ENCODE results near the gene DAB2IP.

The DAB2IP gene

GRCh38 chr9:121753802-121754654 lies 102.6 kb downstream of the DAB2IP start:
- no peaks in the 10 kb centered on the region for H3K27me3 ChIP-seq (ENCODE audit: control insufficient read depth in 1 of 2, insufficient read depth in 2 of 2, low read length in 2 of 2)
- H3K36me3 ChIP-seq (ENCODE audit: insufficient read depth, low read length) = peaks cover 20% of the 10 kb centered on the region
- no peak overlapping the region for H3K27ac ChIP-seq (ENCODE audit: low read depth, low read length)
- H3K4me1 ChIP-seq (ENCODE audit: insufficient read depth, low read length) = peaks cover 74% of the 10 kb centered on the region
- no peak overlapping the region for H3K4me3 ChIP-seq (ENCODE audit: low read depth in 1 of 2, low read length in 2 of 2)
- H3K9ac ChIP-seq (ENCODE audit: low read length) = no peak overlapping the region
- no peaks in the 10 kb centered on the region for H3K9me3 ChIP-seq (ENCODE audit: low read length)

DNA sequence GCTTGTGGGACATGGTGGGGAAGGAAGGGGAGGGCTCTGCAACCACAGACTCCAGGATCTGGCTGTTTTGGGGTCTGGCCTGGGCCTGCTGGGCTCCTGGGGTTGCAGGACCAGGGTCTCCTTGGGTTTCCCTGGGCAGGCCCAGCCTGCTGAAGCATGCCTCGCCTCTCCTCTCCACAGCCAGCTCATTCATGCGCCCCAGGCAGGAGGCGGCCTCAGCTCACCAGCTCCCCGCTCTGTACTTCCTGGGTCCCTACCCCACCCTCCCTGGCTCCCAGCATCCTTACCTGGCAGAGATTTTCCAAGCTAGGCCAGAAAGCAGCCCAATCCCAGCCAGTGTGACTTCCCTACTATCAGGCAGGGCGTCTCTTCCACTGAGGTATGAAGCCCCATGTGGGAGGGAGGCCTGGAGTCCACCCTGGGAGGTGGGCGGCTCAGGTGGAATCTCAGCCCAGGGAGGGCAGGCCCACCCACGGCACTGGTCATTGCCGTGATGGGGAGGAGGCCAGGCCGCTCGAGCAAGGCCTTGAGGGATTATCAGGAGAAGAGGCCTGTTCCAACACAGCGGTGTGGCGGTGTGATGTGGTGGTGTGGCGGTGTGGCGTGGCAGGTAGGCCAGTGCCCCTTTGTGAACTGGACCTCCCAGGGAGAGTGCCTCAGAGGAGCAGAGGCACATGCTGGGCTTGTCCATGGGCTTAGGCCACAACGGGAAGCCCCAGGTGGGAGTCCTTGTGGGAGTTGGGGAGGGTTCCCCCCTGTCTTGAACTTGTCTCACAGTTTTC lies 103.4 kb downstream of the DAB2IP start:
- H3K4me3 ChIP-seq (ENCODE audit: low read depth in 1 of 2, low read length in 2 of 2) = no peak overlapping the region
- no peaks in the 10 kb centered on the region for H3K27me3 ChIP-seq (ENCODE audit: control insufficient read depth in 1 of 2, insufficient read depth in 2 of 2, low read length in 2 of 2)
- peaks cover 28% of the 10 kb centered on the region for H3K36me3 ChIP-seq (ENCODE audit: insufficient read depth, low read length)
- H3K9ac ChIP-seq (ENCODE audit: low read length) = no peak overlapping the region
- H3K9me3 ChIP-seq (ENCODE audit: low read length) = no peaks in the 10 kb centered on the region
- H3K27ac ChIP-seq (ENCODE audit: low read depth, low read length) = no peak overlapping the region
- peaks cover 66% of the 10 kb centered on the region for H3K4me1 ChIP-seq (ENCODE audit: insufficient read depth, low read length)

DNA sequence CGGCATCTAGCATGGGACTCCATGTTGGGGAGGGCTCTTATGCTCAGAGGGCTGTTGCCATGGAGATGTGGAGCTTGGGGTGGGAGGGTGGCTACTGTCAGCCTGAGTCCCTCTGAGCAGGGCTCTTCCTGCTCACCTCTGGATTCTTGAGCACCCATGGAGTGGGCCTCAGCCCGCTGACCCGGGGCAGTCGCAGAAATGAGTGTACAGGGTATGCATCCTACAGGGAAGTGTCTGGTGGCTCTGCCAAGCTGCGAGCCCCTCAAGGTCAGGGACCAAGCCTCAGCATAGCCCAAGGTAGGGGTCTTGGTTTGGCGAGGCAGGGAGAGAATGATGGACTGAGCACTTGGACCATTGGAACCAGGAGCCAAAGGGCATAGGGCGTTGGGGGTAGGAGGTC lies 104.1 kb downstream of the DAB2IP start:
- H3K4me3 ChIP-seq (ENCODE audit: low read depth in 1 of 2, low read length in 2 of 2) = no peak overlapping the region
- H3K4me1 ChIP-seq (ENCODE audit: insufficient read depth, low read length) = peaks cover 62% of the 10 kb centered on the region
- no peaks in the 10 kb centered on the region for H3K9me3 ChIP-seq (ENCODE audit: low read length)
- no peaks in the 10 kb centered on the region for H3K27me3 ChIP-seq (ENCODE audit: control insufficient read depth in 1 of 2, insufficient read depth in 2 of 2, low read length in 2 of 2)
- peaks cover 36% of the 10 kb centered on the region for H3K36me3 ChIP-seq (ENCODE audit: insufficient read depth, low read length)
- H3K27ac ChIP-seq (ENCODE audit: low read depth, low read length) = no peak overlapping the region
- no peak overlapping the region for H3K9ac ChIP-seq (ENCODE audit: low read length)

DNA sequence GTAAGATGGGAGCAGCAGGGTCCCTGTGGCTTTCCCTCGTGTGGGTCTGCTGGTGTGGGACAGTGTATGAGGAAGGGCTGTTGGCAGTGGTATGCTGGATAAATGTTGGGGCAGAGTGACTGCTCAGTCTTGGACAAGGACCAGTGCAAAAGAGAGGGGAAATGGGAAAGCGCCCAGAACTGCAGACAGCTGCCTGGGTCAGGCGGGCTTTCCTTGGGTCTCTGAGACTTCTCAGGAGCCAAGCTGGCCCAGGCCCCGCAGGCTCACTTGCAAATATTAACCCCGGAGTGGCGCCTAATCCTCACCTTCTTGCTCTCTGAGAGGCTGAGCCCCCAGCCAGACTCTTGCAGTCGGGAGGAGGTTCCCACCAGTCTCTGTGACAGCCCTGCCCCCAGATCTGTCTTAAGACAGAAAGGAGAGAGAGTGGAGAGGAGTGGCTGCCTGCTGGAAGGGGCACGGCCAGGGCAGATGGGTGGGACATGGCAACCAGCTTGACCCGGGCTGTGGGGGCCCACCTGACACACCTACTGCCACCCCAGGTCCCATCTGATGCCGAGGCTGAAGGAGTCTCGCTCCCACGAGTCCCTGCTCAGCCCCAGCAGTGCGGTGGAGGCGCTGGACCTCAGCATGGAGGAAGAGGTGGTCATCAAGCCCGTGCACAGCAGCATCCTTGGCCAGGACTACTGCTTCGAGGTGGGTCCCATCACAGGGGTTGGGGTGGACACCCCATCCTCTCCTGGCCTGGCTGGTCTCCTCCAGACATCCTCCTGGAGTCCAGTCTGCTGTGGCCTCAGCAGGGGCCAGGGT lies 105.2 kb downstream of the DAB2IP start:
- no peaks in the 10 kb centered on the region for H3K27me3 ChIP-seq (ENCODE audit: control insufficient read depth in 1 of 2, insufficient read depth in 2 of 2, low read length in 2 of 2)
- peak overlapping the region; percentile 11 for H3K9ac ChIP-seq (ENCODE audit: low read length)
- no peak overlapping the region for H3K4me3 ChIP-seq (ENCODE audit: low read depth in 1 of 2, low read length in 2 of 2)
- H3K9me3 ChIP-seq (ENCODE audit: low read length) = no peaks in the 10 kb centered on the region
- peaks cover 44% of the 10 kb centered on the region for H3K36me3 ChIP-seq (ENCODE audit: insufficient read depth, low read length)
- peaks cover 54% of the 10 kb centered on the region for H3K4me1 ChIP-seq (ENCODE audit: insufficient read depth, low read length)
- peak overlapping the region; percentile 17 for H3K27ac ChIP-seq (ENCODE audit: low read depth, low read length)

DNA sequence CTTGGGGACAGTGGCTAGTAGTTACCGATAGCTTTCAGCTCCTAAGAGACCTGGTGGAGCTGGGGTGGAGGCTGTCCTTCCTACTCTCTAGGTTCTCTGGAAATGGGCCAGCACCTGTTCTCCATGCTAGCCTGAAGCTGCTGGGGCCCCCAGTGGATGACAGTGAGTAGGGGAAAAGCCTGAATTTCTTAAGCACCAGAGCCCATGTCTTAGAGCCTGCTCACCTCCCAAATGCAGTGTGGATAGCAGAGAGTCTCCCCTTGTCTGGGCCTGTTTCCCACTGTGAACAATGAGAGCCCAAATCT lies 105.8 kb downstream of the DAB2IP start:
- Histone ChIP-seq H3K4me1 (ENCODE audit: insufficient read depth, low read length) (peaks cover 49% of the 10 kb centered on the region), H3K27me3 (ENCODE audit: control insufficient read depth in 1 of 2, insufficient read depth in 2 of 2, low read length in 2 of 2) (no peaks in the 10 kb centered on the region), H3K9ac (ENCODE audit: low read length) (peak overlapping the region; percentile 11), H3K36me3 (ENCODE audit: insufficient read depth, low read length) (peaks cover 49% of the 10 kb centered on the region), H3K4me3 (ENCODE audit: low read depth in 1 of 2, low read length in 2 of 2) (no peak overlapping the region), H3K27ac (ENCODE audit: low read depth, low read length) (no peak overlapping the region), H3K9me3 (ENCODE audit: low read length) (no peaks in the 10 kb centered on the region)

DNA sequence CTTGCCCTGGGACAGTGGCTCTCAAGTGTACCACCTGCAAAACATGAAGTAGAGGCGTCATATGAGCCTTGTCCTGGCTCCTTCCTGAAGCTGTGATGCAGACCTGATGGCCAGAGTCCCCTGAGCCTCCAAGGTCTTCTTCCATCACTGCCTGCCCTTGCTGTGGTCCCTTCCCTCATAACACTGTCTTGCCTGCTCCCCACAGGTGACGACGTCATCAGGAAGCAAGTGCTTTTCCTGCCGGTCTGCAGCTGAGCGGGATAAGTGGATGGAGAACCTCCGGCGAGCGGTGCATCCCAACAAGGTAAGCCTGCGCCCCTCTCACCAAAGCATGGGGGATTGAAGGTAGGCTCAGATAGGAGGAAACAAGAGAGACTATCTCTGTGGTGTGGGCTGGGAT lies 107.3 kb downstream of the DAB2IP start:
- no peak overlapping the region for H3K4me3 ChIP-seq (ENCODE audit: low read depth in 1 of 2, low read length in 2 of 2)
- H3K27ac ChIP-seq (ENCODE audit: low read depth, low read length) = no peak overlapping the region
- no peaks in the 10 kb centered on the region for H3K27me3 ChIP-seq (ENCODE audit: control insufficient read depth in 1 of 2, insufficient read depth in 2 of 2, low read length in 2 of 2)
- H3K9me3 ChIP-seq (ENCODE audit: low read length) = no peaks in the 10 kb centered on the region
- no peak overlapping the region for H3K9ac ChIP-seq (ENCODE audit: low read length)
- peaks cover 35% of the 10 kb centered on the region for H3K4me1 ChIP-seq (ENCODE audit: insufficient read depth, low read length)
- H3K36me3 ChIP-seq (ENCODE audit: insufficient read depth, low read length) = peaks cover 63% of the 10 kb centered on the region

GRCh38 chr9:121759996-121760395 lies 108.6 kb downstream of the DAB2IP start:
- H3K27me3 ChIP-seq (ENCODE audit: control insufficient read depth in 1 of 2, insufficient read depth in 2 of 2, low read length in 2 of 2) = no peaks in the 10 kb centered on the region
- H3K9me3 ChIP-seq (ENCODE audit: low read length) = no peaks in the 10 kb centered on the region
- no peak overlapping the region for H3K27ac ChIP-seq (ENCODE audit: low read depth, low read length)
- no peak overlapping the region for H3K9ac ChIP-seq (ENCODE audit: low read length)
- peaks cover 32% of the 10 kb centered on the region for H3K4me1 ChIP-seq (ENCODE audit: insufficient read depth, low read length)
- peaks cover 76% of the 10 kb centered on the region for H3K36me3 ChIP-seq (ENCODE audit: insufficient read depth, low read length)
- no peak overlapping the region for H3K4me3 ChIP-seq (ENCODE audit: low read depth in 1 of 2, low read length in 2 of 2)

DNA sequence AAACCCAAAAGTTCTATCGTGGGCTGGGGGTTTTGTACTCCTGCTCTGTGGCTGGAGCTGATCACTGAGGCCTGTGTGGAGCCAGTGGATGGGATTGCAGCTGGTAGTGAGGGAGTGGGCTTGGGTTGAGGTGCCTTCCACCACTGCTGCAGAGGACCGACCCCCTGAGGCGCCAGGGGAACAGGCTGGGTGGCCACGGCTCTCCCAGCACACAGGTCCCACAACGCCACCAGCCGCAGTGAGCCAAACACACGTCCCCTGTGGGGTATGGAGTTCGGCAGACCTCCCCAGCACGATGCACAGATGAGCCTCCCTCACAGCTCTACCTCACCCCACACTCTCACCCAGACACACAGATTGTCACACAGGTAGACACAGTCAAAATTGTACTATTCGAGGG lies 109.1 kb downstream of the DAB2IP start:
- H3K27me3 ChIP-seq (ENCODE audit: control insufficient read depth in 1 of 2, insufficient read depth in 2 of 2, low read length in 2 of 2) = no peaks in the 10 kb centered on the region
- no peak overlapping the region for H3K27ac ChIP-seq (ENCODE audit: low read depth, low read length)
- H3K36me3 ChIP-seq (ENCODE audit: insufficient read depth, low read length) = peaks cover 76% of the 10 kb centered on the region
- H3K9me3 ChIP-seq (ENCODE audit: low read length) = no peaks in the 10 kb centered on the region
- no peak overlapping the region for H3K4me3 ChIP-seq (ENCODE audit: low read depth in 1 of 2, low read length in 2 of 2)
- no peak overlapping the region for H3K9ac ChIP-seq (ENCODE audit: low read length)
- peaks cover 31% of the 10 kb centered on the region for H3K4me1 ChIP-seq (ENCODE audit: insufficient read depth, low read length)

GRCh38 chr9:121763131-121763530 lies 111.7 kb downstream of the DAB2IP start:
- Histone ChIP-seq H3K9me3 (ENCODE audit: low read length) (no peaks in the 10 kb centered on the region), H3K9ac (ENCODE audit: low read length) (no peak overlapping the region), H3K27me3 (ENCODE audit: control insufficient read depth in 1 of 2, insufficient read depth in 2 of 2, low read length in 2 of 2) (no peaks in the 10 kb centered on the region), H3K27ac (ENCODE audit: low read depth, low read length) (no peak overlapping the region), H3K4me1 (ENCODE audit: insufficient read depth, low read length) (peaks cover 15% of the 10 kb centered on the region), H3K4me3 (ENCODE audit: low read depth in 1 of 2, low read length in 2 of 2) (no peak overlapping the region), H3K36me3 (ENCODE audit: insufficient read depth, low read length) (peaks cover 88% of the 10 kb centered on the region)

- H3K4me1 ChIP-seq (ENCODE audit: insufficient read depth, low read length) = peaks cover 15% of the 10 kb centered on the region
- H3K36me3 ChIP-seq (ENCODE audit: insufficient read depth, low read length) = peaks cover 90% of the 10 kb centered on the region
- no peak overlapping the region for H3K9ac ChIP-seq (ENCODE audit: low read length)
- H3K27me3 ChIP-seq (ENCODE audit: control insufficient read depth in 1 of 2, insufficient read depth in 2 of 2, low read length in 2 of 2) = no peaks in the 10 kb centered on the region
- H3K27ac ChIP-seq (ENCODE audit: low read depth, low read length) = no peak overlapping the region
- H3K9me3 ChIP-seq (ENCODE audit: low read length) = no peaks in the 10 kb centered on the region
- H3K4me3 ChIP-seq (ENCODE audit: low read depth in 1 of 2, low read length in 2 of 2) = no peak overlapping the region
Measured at GRCh38 chr9:121763561-121764370, 112.3 kb downstream of the DAB2IP start.

- Histone ChIP-seq H3K4me1 (ENCODE audit: insufficient read depth, low read length) (peaks cover 15% of the 10 kb centered on the region), H3K27me3 (ENCODE audit: control insufficient read depth in 1 of 2, insufficient read depth in 2 of 2, low read length in 2 of 2) (no peaks in the 10 kb centered on the region), H3K4me3 (ENCODE audit: low read depth in 1 of 2, low read length in 2 of 2) (no peak overlapping the region), H3K9ac (ENCODE audit: low read length) (no peak overlapping the region), H3K9me3 (ENCODE audit: low read length) (no peaks in the 10 kb centered on the region), H3K36me3 (ENCODE audit: insufficient read depth, low read length) (peaks cover 90% of the 10 kb centered on the region), H3K27ac (ENCODE audit: low read depth, low read length) (peak overlapping the region; percentile 56)
Measured at GRCh38 chr9:121764371-121764730, 112.9 kb downstream of the DAB2IP start.

Measured in muscle layer of colon (tissue), 2 donors.